ENCODE measurements around the gene SLC2A5.

DNA sequence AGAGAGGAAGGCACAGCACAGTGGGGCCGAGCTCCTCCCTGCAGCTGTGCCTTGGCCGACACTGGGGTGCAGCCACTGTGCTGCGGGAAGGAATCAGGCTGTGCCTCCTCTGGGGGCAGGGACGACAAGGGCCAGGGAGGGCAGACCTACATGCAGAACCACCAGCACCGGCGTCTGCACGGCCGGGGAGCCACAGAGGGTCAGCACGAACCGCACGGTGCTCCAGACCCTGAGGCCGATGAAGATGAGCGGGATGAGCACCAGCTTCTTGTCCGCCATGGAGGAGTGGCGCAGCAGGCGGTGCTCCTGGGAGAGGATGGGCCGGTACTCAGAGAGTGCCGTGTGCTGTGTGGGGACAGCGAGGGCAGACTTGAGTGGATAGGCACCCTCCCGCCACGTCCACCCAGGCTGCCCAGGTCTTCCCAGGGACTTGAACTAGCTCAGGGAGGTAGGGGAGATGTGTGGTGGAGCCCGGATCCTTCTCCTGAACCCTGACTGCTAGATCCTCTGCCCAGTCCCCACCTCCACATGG is 36.0 kb upstream of the SLC2A5 start:
- TF ChIP-seq, protein P1, sequence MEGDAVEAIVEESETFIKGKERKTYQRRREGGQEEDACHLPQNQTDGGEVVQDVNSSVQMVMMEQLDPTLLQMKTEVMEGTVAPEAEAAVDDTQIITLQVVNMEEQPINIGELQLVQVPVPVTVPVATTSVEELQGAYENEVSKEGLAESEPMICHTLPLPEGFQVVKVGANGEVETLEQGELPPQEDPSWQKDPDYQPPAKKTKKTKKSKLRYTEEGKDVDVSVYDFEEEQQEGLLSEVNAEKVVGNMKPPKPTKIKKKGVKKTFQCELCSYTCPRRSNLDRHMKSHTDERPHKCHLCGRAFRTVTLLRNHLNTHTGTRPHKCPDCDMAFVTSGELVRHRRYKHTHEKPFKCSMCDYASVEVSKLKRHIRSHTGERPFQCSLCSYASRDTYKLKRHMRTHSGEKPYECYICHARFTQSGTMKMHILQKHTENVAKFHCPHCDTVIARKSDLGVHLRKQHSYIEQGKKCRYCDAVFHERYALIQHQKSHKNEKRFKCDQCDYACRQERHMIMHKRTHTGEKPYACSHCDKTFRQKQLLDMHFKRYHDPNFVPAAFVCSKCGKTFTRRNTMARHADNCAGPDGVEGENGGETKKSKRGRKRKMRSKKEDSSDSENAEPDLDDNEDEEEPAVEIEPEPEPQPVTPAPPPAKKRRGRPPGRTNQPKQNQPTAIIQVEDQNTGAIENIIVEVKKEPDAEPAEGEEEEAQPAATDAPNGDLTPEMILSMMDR (conservative IDR thresholded peaks at IDR 0.05; ENCODE audit: low read depth, low read length): no peak
- TF ChIP-seq EZH2 (IDR thresholded peaks at IDR 0.05; ENCODE audit: borderline replicate concordance, low read depth, low read length, poor library complexity, severe bottlenecking): no peak

Measured in A673 (cell line).